BE2C (cell line): ENCODE data around the gene CBLN3.

Experiments
- DNase-seq: peaks from one replicate; pipeline ENCODE4 v3.0.0-alpha.2; 2020
- H3K27me3 ChIP-seq: fragments of 250-450 bp; sonication (Bioruptor Pico); 2 replicates; pipeline ENCODE4 v1.5.1; 2020; ENCODE audit warnings: mild to moderate bottlenecking
- H3K36me3 ChIP-seq: fragments of 250-450 bp; sonication (Bioruptor Pico); 2 replicates; pipeline ENCODE4 v1.5.1; 2020; ENCODE audit warnings: mild to moderate bottlenecking
- H3K4me1 ChIP-seq: fragments of 250-450 bp; sonication (Bioruptor Pico); 2 replicates; pipeline ENCODE4 v1.5.1; 2020
- H3K4me3 ChIP-seq: 2 replicates; pipeline ENCODE4 v1.5.1; 2011; ENCODE audit warnings: low read depth, low read length
- H3K9me3 ChIP-seq: fragments of 250-450 bp; sonication (Bioruptor Pico); 2 replicates; pipeline ENCODE4 v1.5.1; 2020
- TF ChIP-seq, protein P1 (sequence below): IDR thresholded peaks from 2 replicates; pipeline ENCODE4 v1.5.1; 2012; ENCODE audit warnings: mild to moderate bottlenecking, low read depth, low read length

The CBLN3 gene

DNA sequence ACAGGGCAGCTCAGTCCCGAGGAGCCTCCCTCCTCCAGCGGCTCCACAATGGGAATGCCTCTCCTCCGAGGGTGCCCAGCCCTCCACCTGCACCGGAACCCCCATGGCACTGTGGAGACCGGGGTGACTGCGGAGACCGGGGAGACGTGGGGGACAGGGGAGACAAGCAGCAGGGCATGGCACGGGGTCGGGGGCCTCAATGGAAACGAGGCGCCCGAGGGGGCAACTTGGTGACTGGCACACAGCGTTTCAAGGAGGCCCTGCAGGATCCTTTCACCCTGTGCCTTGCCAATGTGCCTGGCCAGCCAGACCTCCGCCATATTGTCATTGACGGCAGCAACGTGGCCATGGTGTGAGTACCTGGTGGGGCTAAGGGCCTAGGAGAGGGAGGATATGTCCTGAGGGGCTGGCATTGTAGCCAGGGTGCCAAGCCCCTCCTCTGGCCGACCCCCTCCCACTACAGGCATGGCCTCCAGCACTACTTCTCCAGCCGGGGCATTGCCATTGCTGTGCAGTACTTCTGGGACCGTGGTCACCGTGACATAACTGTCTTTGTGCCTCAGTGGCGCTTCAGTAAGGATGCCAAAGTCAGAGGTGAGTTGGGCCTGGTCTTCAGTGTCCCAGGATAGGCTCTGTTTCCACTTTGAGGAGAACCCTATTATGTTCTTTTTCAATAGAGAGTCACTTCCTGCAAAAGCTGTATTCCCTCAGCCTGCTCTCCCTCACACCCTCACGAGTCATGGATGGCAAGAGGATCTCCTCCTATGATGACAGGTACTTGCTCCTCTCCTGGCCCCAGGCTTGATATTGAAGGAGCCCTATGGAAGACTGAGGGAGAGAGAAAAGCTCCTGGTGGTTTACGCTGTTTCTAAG is 3.0 kb upstream of the CBLN3 start:
- no peak for DNase-seq
- H3K36me3 ChIP-seq = peaks cover 7% of the 10 kb centered on the region; the same call in 1 of the 2 replicates

DNA sequence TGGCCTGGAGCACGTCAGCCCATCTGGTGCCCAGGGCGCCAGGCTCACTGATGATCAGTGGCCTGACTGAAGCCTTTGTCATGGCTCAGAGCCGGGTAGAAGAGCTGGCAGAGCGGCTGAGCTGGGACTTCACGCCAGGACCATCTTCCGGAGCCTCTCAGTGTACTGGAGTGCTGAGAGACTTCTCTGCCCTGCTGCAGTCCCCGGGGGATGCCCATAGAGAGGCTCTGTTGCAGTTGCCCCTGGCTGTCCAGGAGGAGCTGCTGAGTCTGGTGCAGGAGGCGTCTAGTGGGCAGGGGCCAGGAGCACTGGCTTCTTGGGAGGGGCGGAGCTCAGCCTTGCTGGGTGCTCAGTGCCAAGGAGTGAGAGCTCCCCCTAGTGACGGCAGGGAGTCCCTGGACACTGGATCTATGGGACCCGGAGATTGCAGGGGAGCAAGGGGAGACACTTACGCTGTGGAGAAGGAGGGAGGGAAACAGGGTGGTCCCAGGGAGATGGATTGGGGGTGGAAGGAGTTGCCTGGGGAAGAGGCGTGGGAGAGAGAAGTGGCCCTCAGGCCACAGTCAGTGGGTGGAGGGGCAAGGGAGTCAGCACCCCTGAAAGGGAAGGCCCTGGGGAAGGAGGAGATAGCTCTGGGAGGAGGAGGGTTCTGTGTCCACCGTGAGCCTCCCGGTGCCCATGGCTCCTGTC is 2.2 kb upstream of the CBLN3 start:
- Histone ChIP-seq H3K36me3 (0 out of 2 replicates have a peak, but pooled peaks cover 7% of the 10 kb centered on the region), H3K4me1 (peaks cover 9% of the 10 kb centered on the region), H3K9me3 (no peaks in the 10 kb centered on the region), H3K4me3 (no peak overlapping the region), H3K27me3 (no peaks in the 10 kb centered on the region)
- TF ChIP-seq, protein P1, sequence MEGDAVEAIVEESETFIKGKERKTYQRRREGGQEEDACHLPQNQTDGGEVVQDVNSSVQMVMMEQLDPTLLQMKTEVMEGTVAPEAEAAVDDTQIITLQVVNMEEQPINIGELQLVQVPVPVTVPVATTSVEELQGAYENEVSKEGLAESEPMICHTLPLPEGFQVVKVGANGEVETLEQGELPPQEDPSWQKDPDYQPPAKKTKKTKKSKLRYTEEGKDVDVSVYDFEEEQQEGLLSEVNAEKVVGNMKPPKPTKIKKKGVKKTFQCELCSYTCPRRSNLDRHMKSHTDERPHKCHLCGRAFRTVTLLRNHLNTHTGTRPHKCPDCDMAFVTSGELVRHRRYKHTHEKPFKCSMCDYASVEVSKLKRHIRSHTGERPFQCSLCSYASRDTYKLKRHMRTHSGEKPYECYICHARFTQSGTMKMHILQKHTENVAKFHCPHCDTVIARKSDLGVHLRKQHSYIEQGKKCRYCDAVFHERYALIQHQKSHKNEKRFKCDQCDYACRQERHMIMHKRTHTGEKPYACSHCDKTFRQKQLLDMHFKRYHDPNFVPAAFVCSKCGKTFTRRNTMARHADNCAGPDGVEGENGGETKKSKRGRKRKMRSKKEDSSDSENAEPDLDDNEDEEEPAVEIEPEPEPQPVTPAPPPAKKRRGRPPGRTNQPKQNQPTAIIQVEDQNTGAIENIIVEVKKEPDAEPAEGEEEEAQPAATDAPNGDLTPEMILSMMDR = peak; percentile 99
- DNase-seq = peak; percentile 96

More for the DNA sequence above, 3.0 kb upstream of the CBLN3 start:
- Histone ChIP-seq H3K4me1 (peaks cover 9% of the 10 kb centered on the region), H3K27me3 (no peaks in the 10 kb centered on the region), H3K4me3 (no peak overlapping the region), H3K9me3 (no peaks in the 10 kb centered on the region)
- TF ChIP-seq, protein P1 = no peak

- no peak for DNase-seq
- Histone ChIP-seq H3K4me3 (peak overlapping the region; percentile 68), H3K27me3 (no peaks in the 10 kb centered on the region), H3K4me1 (peaks cover 6% of the 10 kb centered on the region), H3K9me3 (no peaks in the 10 kb centered on the region), H3K36me3 (0 out of 2 replicates have a peak, but pooled peaks cover under 1% of the 10 kb centered on the region)
- TF ChIP-seq, protein P1 = no peak
Measured at GRCh38 chr14:24430682-24431568, 1.5 kb upstream of the CBLN3 start.

DNA sequence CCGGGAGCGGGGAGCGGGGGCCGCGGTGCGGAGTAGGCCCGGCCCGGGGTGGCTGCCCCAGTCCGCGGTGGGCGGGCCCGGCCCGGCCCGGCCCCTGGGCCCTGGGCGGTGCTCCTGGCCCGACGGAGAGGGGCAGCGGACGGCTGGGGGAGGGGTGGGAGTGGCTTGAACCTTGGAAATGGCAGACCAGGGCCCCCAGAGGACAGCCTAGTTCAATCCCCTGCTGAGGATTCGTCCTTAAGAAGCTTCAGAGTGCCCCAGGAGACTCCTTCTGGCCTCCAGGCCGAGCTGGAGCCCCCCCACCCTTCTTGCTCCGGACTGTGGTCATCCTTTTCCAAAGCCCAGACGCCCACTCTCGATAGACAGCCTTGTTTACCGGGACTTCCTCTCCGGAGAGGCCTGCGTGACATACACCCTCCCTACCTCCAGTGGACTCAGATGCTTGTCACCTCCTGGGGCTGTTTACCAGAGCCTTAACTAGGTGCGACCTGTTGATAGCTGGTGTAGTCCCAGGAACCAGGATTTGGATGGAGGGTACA is 744 bp upstream of the CBLN3 start:
- Histone ChIP-seq H3K27me3 (no peaks in the 10 kb centered on the region), H3K9me3 (no peaks in the 10 kb centered on the region), H3K36me3 (no peaks in the 10 kb centered on the region), H3K4me3 (peak overlapping the region; percentile 68), H3K4me1 (peaks cover 6% of the 10 kb centered on the region)
- TF ChIP-seq, protein P1 = no peak
- DNase-seq = peak; percentile 69

DNA sequence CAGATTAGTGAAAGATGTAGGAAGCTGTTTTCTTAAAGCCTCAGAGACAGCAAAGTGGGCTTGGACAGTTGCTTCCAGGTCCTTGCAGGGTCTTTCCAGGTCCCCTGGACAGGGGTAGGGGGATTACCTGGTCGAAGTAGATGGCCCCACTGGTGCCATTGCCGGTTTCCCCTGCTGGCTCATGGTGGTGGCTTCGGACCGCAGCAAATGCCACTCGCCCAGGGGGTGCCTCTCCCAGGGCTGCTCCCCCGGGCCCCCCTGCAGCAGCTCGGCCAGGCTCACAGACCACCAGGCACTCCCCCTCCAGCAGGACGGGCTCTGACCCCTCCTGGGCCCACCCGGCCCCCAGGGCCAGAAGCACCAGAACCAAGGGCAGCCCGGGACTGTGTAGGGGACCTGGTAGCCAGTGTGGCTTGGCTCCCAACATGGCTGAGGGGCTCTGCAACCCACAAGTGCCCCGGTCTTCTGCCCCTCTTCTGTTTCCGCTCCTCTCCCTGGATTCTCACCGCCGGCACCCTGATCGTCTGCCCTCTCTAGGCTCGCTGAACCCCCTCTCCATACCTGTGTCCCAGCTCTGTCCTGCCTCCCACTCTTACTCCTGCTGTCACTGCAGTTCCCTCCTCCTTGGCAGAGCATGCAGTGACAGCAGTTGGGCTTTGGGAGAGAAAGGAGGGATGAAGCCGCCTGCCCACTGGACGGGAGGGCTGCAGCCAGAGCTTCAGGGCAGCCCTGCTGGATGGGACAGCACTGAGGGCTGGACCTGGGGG is 657 bp downstream of the CBLN3 start:
- no peaks in the 10 kb centered on the region for H3K36me3 ChIP-seq
- no peak overlapping the region for H3K4me3 ChIP-seq
- TF ChIP-seq, protein P1 = no peak
- DNase-seq = no peak
- no peaks in the 10 kb centered on the region for H3K27me3 ChIP-seq
- H3K9me3 ChIP-seq = no peaks in the 10 kb centered on the region
- peaks cover 6% of the 10 kb centered on the region for H3K4me1 ChIP-seq
